ENCODE measurements around the gene ADCY4. TPM values are rescaled to one million over a fixed set of nuclear protein-coding genes. Genes with fewer than 3 reads are reported as not detected.
A peak's percentile ranks its signal among the peaks of the same experiment; 100 is the strongest.

The ADCY4 gene
- total RNA-seq, 1 experiment from 2014 or later: 0.86 TPM

DNA sequence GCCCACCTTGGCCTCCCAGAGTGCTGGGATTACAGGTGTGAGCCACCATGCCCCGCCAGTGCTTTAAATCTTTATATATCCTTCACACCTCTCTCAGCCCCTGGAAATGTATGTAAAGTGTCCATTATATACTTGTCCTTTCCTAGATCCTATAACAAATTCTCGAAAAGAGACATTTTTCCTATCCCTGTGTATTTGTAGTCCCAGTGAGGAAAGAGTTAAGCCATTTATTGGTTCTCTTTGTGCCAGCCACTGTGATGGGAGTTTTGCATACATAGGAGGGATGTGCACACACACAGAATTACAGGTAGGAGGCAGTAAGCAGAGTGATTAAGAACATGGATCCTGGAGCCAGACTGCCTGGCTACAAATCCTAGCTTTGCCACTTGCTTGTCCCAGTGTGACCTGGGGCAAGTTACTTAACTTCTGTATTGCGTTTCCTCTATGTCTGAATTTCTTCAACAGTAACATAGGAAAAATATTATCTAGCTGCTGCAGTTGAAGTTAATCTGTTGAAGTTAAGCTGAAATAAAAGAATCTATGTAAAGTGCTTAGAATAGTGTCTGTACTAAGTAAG, 61.4 kb downstream of the ADCY4 start:
- ChIA-PET RAD21 (ENCODE audit: low non-redundant PET in 1 of 2, low total read pairs in 2 of 2, uncharacterized antibody in 2 of 2, unreplicated experiment in 2 of 2) (interaction anchor here in 1 of 2 experiments (0.7 kb wide), 1 partner anchor 23 kb away, joined by 4 read pairs; no protein-coding TSS in a partner anchor), POLR2A (interaction anchor here (1.2 kb wide), 1 partner anchor 32 kb away, joined by 3 read pairs; no protein-coding TSS in a partner anchor), CTCF (interaction anchor here (1.0 to 1.5 kb wide), 2 partner anchors 8 to 30 kb away, joined by 4 to 5 read pairs; no protein-coding TSS in a partner anchor)
- Histone ChIP-seq H3K9me3 (ENCODE audit: control insufficient read depth in 1 of 2, insufficient read depth in 1 of 2, low read depth in 1 of 2, low read length in 2 of 2) (no peaks in the 10 kb centered on the region), H3K36me3 (ENCODE audit: control insufficient read depth in 1 of 2, insufficient read depth in 2 of 2, low read length in 2 of 2) (no peaks in the 10 kb centered on the region), H3K4me2 (ENCODE audit: low read length) (no peak overlapping the region), H3K4me3 (replicated peaks in 1 of 2; ENCODE audit: low read depth in 1 of 2, low read length in 2 of 2) (no peak overlapping the region), H3K27ac (ENCODE audit: low read depth, low read length) (no peak overlapping the region), H3K9me2 (ENCODE audit: insufficient read depth) (no peaks in the 10 kb centered on the region), H2AFZ (ENCODE audit: low read depth, low read length, poor library complexity, severe bottlenecking) (no peak overlapping the region), H4K20me1 (ENCODE audit: insufficient read depth) (no peaks in the 10 kb centered on the region), H3K4me1 (ENCODE audit: control insufficient read depth in 1 of 2, insufficient read depth in 2 of 2, low read length in 2 of 2) (peaks cover 9 to 22% of the 10 kb centered on the region in 2 experiments; a peak in 3 of 4 replicates), H3K9ac (ENCODE audit: low read length) (no peak overlapping the region), H3K79me2 (ENCODE audit: insufficient read depth, low read length) (peaks cover 4% of the 10 kb centered on the region; the same call in 1 of the 2 replicates), H3K27me3 (ENCODE audit: insufficient read depth, low read length) (no peaks in the 10 kb centered on the region)
- TF ChIP-seq, protein P1, sequence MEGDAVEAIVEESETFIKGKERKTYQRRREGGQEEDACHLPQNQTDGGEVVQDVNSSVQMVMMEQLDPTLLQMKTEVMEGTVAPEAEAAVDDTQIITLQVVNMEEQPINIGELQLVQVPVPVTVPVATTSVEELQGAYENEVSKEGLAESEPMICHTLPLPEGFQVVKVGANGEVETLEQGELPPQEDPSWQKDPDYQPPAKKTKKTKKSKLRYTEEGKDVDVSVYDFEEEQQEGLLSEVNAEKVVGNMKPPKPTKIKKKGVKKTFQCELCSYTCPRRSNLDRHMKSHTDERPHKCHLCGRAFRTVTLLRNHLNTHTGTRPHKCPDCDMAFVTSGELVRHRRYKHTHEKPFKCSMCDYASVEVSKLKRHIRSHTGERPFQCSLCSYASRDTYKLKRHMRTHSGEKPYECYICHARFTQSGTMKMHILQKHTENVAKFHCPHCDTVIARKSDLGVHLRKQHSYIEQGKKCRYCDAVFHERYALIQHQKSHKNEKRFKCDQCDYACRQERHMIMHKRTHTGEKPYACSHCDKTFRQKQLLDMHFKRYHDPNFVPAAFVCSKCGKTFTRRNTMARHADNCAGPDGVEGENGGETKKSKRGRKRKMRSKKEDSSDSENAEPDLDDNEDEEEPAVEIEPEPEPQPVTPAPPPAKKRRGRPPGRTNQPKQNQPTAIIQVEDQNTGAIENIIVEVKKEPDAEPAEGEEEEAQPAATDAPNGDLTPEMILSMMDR (IDR thresholded peaks at IDR 0.05 in 2 of 3, conservative IDR thresholded peaks at IDR 0.05 in 1 of 3; ENCODE audit: borderline replicate concordance in 1 of 3, insufficient read depth in 1 of 3, low read depth in 2 of 3, low read length in 2 of 3): peak in 2 of 3 experiments; percentile 39 to 50; a peak in 4 of 6 replicates
- TF ChIP-seq EZH2 (IDR thresholded peaks at IDR 0.05): no peak
- TF ChIP-seq SP1 (IDR thresholded peaks at IDR 0.05; ENCODE audit: low read depth): no peak
- no peak for TF ChIP-seq ZFX (IDR thresholded peaks at IDR 0.05)
- BruUV-seq (replicated peaks): no TSS peak
- intact Hi-C loops (cut with micrococcal nuclease): no loop called here
- DNase-seq (ENCODE audit: low read depth, low spot score): no peak
- no peak for ATAC-seq

DNA sequence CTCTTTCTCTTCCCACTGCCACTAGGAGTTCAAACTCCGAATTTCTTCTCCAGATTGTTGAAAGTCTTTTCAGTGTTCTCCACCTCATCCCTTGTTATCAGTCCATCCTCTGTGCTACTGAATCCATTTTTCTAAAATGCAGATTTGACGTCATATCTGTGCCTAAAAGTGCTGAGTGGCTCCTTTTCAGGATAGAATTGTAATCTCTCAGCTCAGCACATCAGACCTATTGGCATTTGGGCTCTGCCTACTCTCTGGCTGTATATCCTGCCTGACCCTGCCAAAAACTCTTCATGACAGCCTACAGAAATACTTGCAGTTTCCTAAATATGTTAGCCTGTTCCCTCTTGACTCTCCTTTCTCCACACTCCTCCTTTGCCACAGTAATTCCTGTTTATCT, 62.4 kb downstream of the ADCY4 start:
- Histone ChIP-seq H3K27ac (ENCODE audit: low read depth, low read length) (no peak overlapping the region), H3K4me3 (replicated peaks in 1 of 2; ENCODE audit: low read depth in 1 of 2, low read length in 2 of 2) (no peak overlapping the region), H4K20me1 (ENCODE audit: insufficient read depth) (no peaks in the 10 kb centered on the region), H3K79me2 (ENCODE audit: insufficient read depth, low read length) (peaks cover 4% of the 10 kb centered on the region; the same call in 1 of the 2 replicates), H3K36me3 (ENCODE audit: control insufficient read depth in 1 of 2, insufficient read depth in 2 of 2, low read length in 2 of 2) (no peaks in the 10 kb centered on the region; a peak in 1 of 4 replicates), H3K27me3 (ENCODE audit: insufficient read depth, low read length) (no peaks in the 10 kb centered on the region), H2AFZ (ENCODE audit: low read depth, low read length, poor library complexity, severe bottlenecking) (no peak overlapping the region), H3K9me2 (ENCODE audit: insufficient read depth) (no peaks in the 10 kb centered on the region), H3K4me1 (ENCODE audit: control insufficient read depth in 1 of 2, insufficient read depth in 2 of 2, low read length in 2 of 2) (peaks cover 9 to 22% of the 10 kb centered on the region in 2 experiments; a peak in 3 of 4 replicates), H3K4me2 (ENCODE audit: low read length) (peak overlapping the region; percentile 98; the same call in 1 of the 2 replicates), H3K9me3 (ENCODE audit: control insufficient read depth in 1 of 2, insufficient read depth in 1 of 2, low read depth in 1 of 2, low read length in 2 of 2) (no peaks in the 10 kb centered on the region), H3K9ac (ENCODE audit: low read length) (no peak overlapping the region)
- ChIA-PET CTCF (interaction anchor here (1.5 to 2.0 kb wide), 3 partner anchors 7 to 30 kb away, joined by 5 to 17 read pairs (median 9); partner anchors contain the start of gene TINF2), POLR2A (interaction anchor here (2.7 kb wide), 1 partner anchor 30 kb away, joined by 20 read pairs; the partner anchor contains the start of gene TINF2), RAD21 (ENCODE audit: low non-redundant PET in 1 of 2, low total read pairs in 2 of 2, uncharacterized antibody in 2 of 2, unreplicated experiment in 2 of 2) (no interaction called here)
- TF ChIP-seq EZH2phosphoT487 (IDR thresholded peaks at IDR 0.05; ENCODE audit: borderline replicate concordance): no peak
- no peak for TF ChIP-seq TCF7L2 (IDR thresholded peaks at IDR 0.05; ENCODE audit: borderline replicate concordance, extremely low read depth, insufficient read depth, insufficient read length)
- no peak for TF ChIP-seq FOSL1 (IDR thresholded peaks at IDR 0.05; ENCODE audit: low read depth)
- no peak for TF ChIP-seq ZFX (IDR thresholded peaks at IDR 0.05)
- intact Hi-C loops (cut with micrococcal nuclease): no loop called here
- no TSS peak for BruUV-seq (replicated peaks)
- DNase-seq (ENCODE audit: low read depth, low spot score) (no peak), ATAC-seq (no peak)
